ENCODE data around the gene LAMP2. TPM values are rescaled to one million over a fixed set of nuclear protein-coding genes. Genes with fewer than 3 reads are reported as not detected.

Gene LAMP2
- total RNA-seq, 1 experiment from 2014 or later = 123 TPM

- no peak overlapping the region for H2AFZ ChIP-seq
- H3K9me2 ChIP-seq (ENCODE audit: insufficient read depth) = no peaks in the 10 kb centered on the region
- CTCF ChIA-PET = no interaction called here
- no peaks in the 10 kb centered on the region for H3K27me3 ChIP-seq (ENCODE audit: insufficient read depth, low read depth)
- H3K36me3 ChIP-seq (ENCODE audit: low read depth) = no peaks in the 10 kb centered on the region
- peaks cover 6% of the 10 kb centered on the region; the same call in 1 of the 2 replicates for H3K9me3 ChIP-seq (ENCODE audit: insufficient read depth, low read depth)
- no peaks in the 10 kb centered on the region for H3F3A ChIP-seq (ENCODE audit: insufficient read depth, low read depth)
- intact Hi-C loops (cut with micrococcal nuclease; ENCODE audit: unreplicated experiment) = no loop called here
- no peaks in the 10 kb centered on the region for H3K79me2 ChIP-seq (ENCODE audit: low read depth)
- no peaks in the 10 kb centered on the region for H4K20me1 ChIP-seq (ENCODE audit: insufficient read depth)
- DNase-seq = no peak
- H3K4me3 ChIP-seq = no peak overlapping the region
- no peak overlapping the region for H3K27ac ChIP-seq
- BruUV-seq (replicated peaks) = no TSS peak
- POLR2A ChIA-PET (ENCODE audit: unreplicated experiment) = no interaction called here
- TF ChIP-seq EZH2 (IDR thresholded peaks at IDR 0.05; ENCODE audit: low read depth) (no peak), CTCF (conservative IDR thresholded peaks at IDR 0.05) (no peak)
- no peaks in the 10 kb centered on the region for H3K4me1 ChIP-seq (replicated peaks; ENCODE audit: insufficient read depth)
- no peak overlapping the region for H3K4me2 ChIP-seq
Measured at GRCh38 chrX:120406638-120407037, 62.5 kb downstream of the LAMP2 start.

GRCh38 chrX:120402369-120402768 lies 66.7 kb downstream of the LAMP2 start:
- TF ChIP-seq EZH2 (IDR thresholded peaks at IDR 0.05; ENCODE audit: low read depth) (no peak), CTCF (conservative IDR thresholded peaks at IDR 0.05) (no peak)
- no TSS peak for BruUV-seq (replicated peaks)
- Histone ChIP-seq H3K27me3 (ENCODE audit: insufficient read depth, low read depth) (no peaks in the 10 kb centered on the region), H4K20me1 (ENCODE audit: insufficient read depth) (no peaks in the 10 kb centered on the region), H3K79me2 (ENCODE audit: low read depth) (no peaks in the 10 kb centered on the region), H3K9me3 (ENCODE audit: insufficient read depth, low read depth) (peaks cover 6% of the 10 kb centered on the region; the same call in 1 of the 2 replicates), H3K4me1 (replicated peaks; ENCODE audit: insufficient read depth) (no peaks in the 10 kb centered on the region), H3K4me3 (no peak overlapping the region), H2AFZ (no peak overlapping the region), H3K27ac (no peak overlapping the region), H3F3A (ENCODE audit: insufficient read depth, low read depth) (no peaks in the 10 kb centered on the region), H3K9me2 (ENCODE audit: insufficient read depth) (no peaks in the 10 kb centered on the region), H3K36me3 (ENCODE audit: low read depth) (no peaks in the 10 kb centered on the region), H3K4me2 (no peak overlapping the region)
- intact Hi-C loops (cut with micrococcal nuclease; ENCODE audit: unreplicated experiment) = no loop called here
- POLR2A ChIA-PET (ENCODE audit: unreplicated experiment) = interaction anchor here (0.7 kb wide), 1 partner anchor 372 kb away, joined by 3 read pairs; no protein-coding TSS in a partner anchor
- DNase-seq = no peak
- CTCF ChIA-PET = no interaction called here

GRCh38 chrX:120401301-120401700 lies 67.8 kb downstream of the LAMP2 start:
- BruUV-seq (replicated peaks) = no TSS peak
- Histone ChIP-seq H3K9me2 (ENCODE audit: insufficient read depth) (no peaks in the 10 kb centered on the region), H3K9me3 (ENCODE audit: insufficient read depth, low read depth) (peaks cover 6% of the 10 kb centered on the region; the same call in 1 of the 2 replicates), H3K4me2 (no peak overlapping the region), H3K79me2 (ENCODE audit: low read depth) (no peaks in the 10 kb centered on the region), H2AFZ (no peak overlapping the region), H4K20me1 (ENCODE audit: insufficient read depth) (no peaks in the 10 kb centered on the region), H3K27ac (no peak overlapping the region), H3K36me3 (ENCODE audit: low read depth) (no peaks in the 10 kb centered on the region), H3K27me3 (ENCODE audit: insufficient read depth, low read depth) (no peaks in the 10 kb centered on the region), H3K4me1 (replicated peaks; ENCODE audit: insufficient read depth) (no peaks in the 10 kb centered on the region), H3F3A (ENCODE audit: insufficient read depth, low read depth) (no peaks in the 10 kb centered on the region), H3K4me3 (no peak overlapping the region)
- ChIA-PET POLR2A (ENCODE audit: unreplicated experiment) (no interaction called here), CTCF (no interaction called here)
- no peak for TF ChIP-seq EZH2 (IDR thresholded peaks at IDR 0.05; ENCODE audit: low read depth)
- TF ChIP-seq CTCF (conservative IDR thresholded peaks at IDR 0.05) = no peak
- intact Hi-C loops (cut with micrococcal nuclease; ENCODE audit: unreplicated experiment) = no loop called here
- no peak for DNase-seq

All from PC-9 (cell line).